HEK293T (cell line): Measurements from ENCODE around the gene ITSN1.

Source experiments
- ARNT ChIP-seq: fragments of 450-650 bp; IDR thresholded peaks from 2 replicates; pipeline ENCODE4 v1.6.1; 2017; ENCODE audit warnings: mild to moderate bottlenecking
- BHLHE40 ChIP-seq: fragments of 450-650 bp; IDR thresholded peaks from 2 replicates; pipeline ENCODE4 v1.6.1; 2016; ENCODE audit warnings: mild to moderate bottlenecking, moderate library complexity, borderline replicate concordance
- CTBP1 ChIP-seq: fragments of 450-650 bp; IDR thresholded peaks from 2 replicates; pipeline ENCODE4 v1.6.1; 2016; ENCODE audit warnings: borderline replicate concordance
- ELF4 ChIP-seq: fragments of 450-650 bp; IDR thresholded peaks from 2 replicates; pipeline ENCODE4 v1.6.1; 2017; ENCODE audit warnings: antibody characterized with exemption
- FOXK2 ChIP-seq: fragments of 450-650 bp; IDR thresholded peaks from 2 replicates; pipeline ENCODE4 v1.6.1; 2016; ENCODE audit warnings: mild to moderate bottlenecking
- FOXM1 ChIP-seq: fragments of 450-650 bp; IDR thresholded peaks from 2 replicates; pipeline ENCODE4 v1.6.1; 2017; ENCODE audit warnings: mild to moderate bottlenecking, borderline replicate concordance
- HDGF ChIP-seq: fragments of 450-650 bp; IDR thresholded peaks from 2 replicates; pipeline ENCODE4 v1.6.1; 2017; ENCODE audit warnings: antibody characterized with exemption, borderline replicate concordance
- PKNOX1 ChIP-seq: fragments of 450-650 bp; IDR thresholded peaks from 2 replicates; pipeline ENCODE4 v1.6.1; 2016
- SP1 ChIP-seq: fragments of 450-650 bp; IDR thresholded peaks from 2 replicates; pipeline ENCODE4 v1.6.1; 2017
- SUZ12 ChIP-seq: fragments of 450-650 bp; IDR thresholded peaks from 2 replicates; pipeline ENCODE4 v1.6.1; 2016; ENCODE audit warnings: mild to moderate bottlenecking
- TARDBP ChIP-seq: fragments of 450-650 bp; IDR thresholded peaks from 2 replicates; pipeline ENCODE4 v1.6.1; 2016

- no peak for TF ChIP-seq CTBP1
- TF ChIP-seq ARNT = no peak
- TF ChIP-seq ELF4 = no peak
- TF ChIP-seq PKNOX1 = no peak
- TF ChIP-seq TARDBP = no peak
- no peak for TF ChIP-seq SUZ12
- no peak for TF ChIP-seq FOXK2
- TF ChIP-seq FOXM1 = no peak
- no peak for TF ChIP-seq HDGF
- TF ChIP-seq SP1 = no peak
- TF ChIP-seq BHLHE40 = no peak
These were observed 20.9 kb downstream of the ITSN1 start for GRCh38 chr21:33663241-33663640.
